Upper lobe of left lung (tissue), 6 donors: ENCODE data around the gene FOXP1. TPM values are rescaled to one million over a fixed set of nuclear protein-coding genes. Genes with fewer than 3 reads are reported as not detected.

Experiments
- ATAC-seq, 2 donors: fragments of 200-7000 bp; cut with Tn5 transposase; one replicate each; pipeline ENCODE4 v1.9.1; 2022; ENCODE audit warnings: mild to moderate bottlenecking in 2 of 2, moderate library complexity in 2 of 2; ENCODE audit not compliant: low FRiP score in 2 of 2
- DNase-seq, 2 donors: peaks; one replicate each; pipeline ENCODE4 v3.0.0-alpha.2; 2019 to 2020
- H3K27ac ChIP-seq, 4 donors: fragments of 200-600 bp; sonication (generic); one replicate each; pipeline ENCODE4 v1.5.1; 2016 to 2019
- H3K27me3 ChIP-seq, 4 donors: fragments of 200-600 bp; sonication (generic); one replicate each; pipeline ENCODE4 v1.5.1; 2017 to 2019
- H3K36me3 ChIP-seq, 4 donors: fragments of 200-600 bp; sonication (generic); one replicate each; pipeline ENCODE4 v1.5.1; 2016 to 2019
- H3K4me1 ChIP-seq, 4 donors: fragments of 200-600 bp; sonication (generic); one replicate each; pipeline ENCODE4 v1.5.1; 2018 to 2019
- H3K4me3 ChIP-seq, 4 donors: fragments of 200-600 bp; sonication (generic); one replicate each; pipeline ENCODE4 v1.5.1; 2017 to 2019; ENCODE audit warnings: mild to moderate bottlenecking in 2 of 4, moderate library complexity in 1 of 4
- H3K9me3 ChIP-seq, 4 donors: fragments of 200-600 bp; sonication (generic); one replicate each; pipeline ENCODE4 v1.5.1; 2018 to 2019
- CTCF ChIP-seq, 6 experiments: fragments of 450-650 bp in 4 of 6; fragments of 200-600 bp in 2 of 6; sonication (generic) in 2 of 6; IDR thresholded peaks; one replicate each; pipeline ENCODE4 v1.5.1; 2016 to 2019; ENCODE audit warnings: antibody characterized with exemption in 6 of 6
- EP300 ChIP-seq, 4 donors: sonication (generic); formaldehyde crosslinking; IDR thresholded peaks; one replicate each; pipeline ENCODE4 v1.5.1; 2017; ENCODE audit warnings: antibody characterized with exemption in 4 of 4, control low read depth in 2 of 4
- POLR2A ChIP-seq, 4 donors: fragments of 450-650 bp; IDR thresholded peaks; one replicate each; pipeline ENCODE4 v1.5.1; 2016 to 2017; ENCODE audit warnings: antibody characterized with exemption in 4 of 4, mild to moderate bottlenecking in 2 of 4
- POLR2AphosphoS5 ChIP-seq, 2 donors: sonication (generic); formaldehyde crosslinking; IDR thresholded peaks; one replicate each; pipeline ENCODE4 v1.5.1; 2017; ENCODE audit warnings: antibody characterized with exemption in 2 of 2
- WGBS, 2 donors: methylation state at CpG; one replicate each; pipeline ENCODE4 v1.1.5; 2017 to 2018; 5-methylcytosine and 5-hydroxymethylcytosine counted together
- total RNA-seq, 6 donors: library from RNA; depleted of rRNA in 4 of 6; stranded (reverse); fragments of >200 nt in 4 of 6; gene quantifications; one replicate each; pipeline versions ENCODE4 v1.1.0 to v1.2.1, GENCODE V29; 2016 to 2021
- donor health status: DM: no; HTN: no; CAD: no; lungs with moderate emphysema.
- donor health status: DM: no; HTN: yes; CAD: no; lungs with severe emphysema.

The FOXP1 gene
- total RNA-seq, 6 donors from 2014 or later: 103 to 248 (median 134) TPM

GRCh38 chr3:71315431-71315830 lies 268.1 kb downstream of the FOXP1 start:
- H3K9me3 ChIP-seq: no peaks in the 10 kb centered on the region
- peak overlapping the region in 1 of 4 donors; percentile 3 for H3K4me3 ChIP-seq
- no peaks in the 10 kb centered on the region for H3K36me3 ChIP-seq
- H3K27me3 ChIP-seq: no peaks in the 10 kb centered on the region
- 74 to 85% methylated on average over 2 of the region's 2 CpGs for WGBS, 2 donors
- peaks cover 0 to 42% (median 16%) of the 10 kb centered on the region in 4 donors for H3K4me1 ChIP-seq
- ATAC-seq (peak in 1 of 2 donors; percentile 20), DNase-seq (peak in 1 of 2 donors; percentile 43)
- no peak for TF ChIP-seq CTCF (IDR thresholded peaks at IDR 0.05)
- no peak for TF ChIP-seq POLR2A (IDR thresholded peaks at IDR 0.05)
- no peak for TF ChIP-seq POLR2AphosphoS5 (IDR thresholded peaks at IDR 0.05)
- no peak for TF ChIP-seq EP300 (IDR thresholded peaks at IDR 0.05)
- H3K27ac ChIP-seq: peak overlapping the region in 3 of 4 donors; percentile 21 to 65 (median 58)

GRCh38 chr3:71313844-71314243 lies 269.7 kb downstream of the FOXP1 start:
- 97% methylated on average over 2 of the region's 2 CpGs for WGBS, 2 donors
- Histone ChIP-seq H3K27ac (no peak overlapping the region), H3K4me3 (no peak overlapping the region), H3K9me3 (no peaks in the 10 kb centered on the region), H3K27me3 (no peaks in the 10 kb centered on the region), H3K4me1 (peaks cover 0 to 41% (median 16%) of the 10 kb centered on the region in 4 donors), H3K36me3 (no peaks in the 10 kb centered on the region)
- no peak for ATAC-seq
- no peak for DNase-seq
- TF ChIP-seq POLR2AphosphoS5 (IDR thresholded peaks at IDR 0.05) (no peak), CTCF (IDR thresholded peaks at IDR 0.05) (no peak), POLR2A (IDR thresholded peaks at IDR 0.05) (no peak), EP300 (IDR thresholded peaks at IDR 0.05) (no peak)

- H3K9me3 ChIP-seq: no peaks in the 10 kb centered on the region
- no peak for TF ChIP-seq POLR2A (IDR thresholded peaks at IDR 0.05)
- no peak for TF ChIP-seq POLR2AphosphoS5 (IDR thresholded peaks at IDR 0.05)
- no peak for TF ChIP-seq CTCF (IDR thresholded peaks at IDR 0.05)
- no peak for TF ChIP-seq EP300 (IDR thresholded peaks at IDR 0.05)
- no peak overlapping the region for H3K4me3 ChIP-seq
- no peaks in the 10 kb centered on the region for H3K27me3 ChIP-seq
- WGBS, 2 donors: 69 to 87% methylated on average over 5 of the region's 5 CpGs
- no peak overlapping the region for H3K27ac ChIP-seq
- no peak for ATAC-seq
- no peaks in the 10 kb centered on the region for H3K36me3 ChIP-seq
- peaks cover 0 to 28% (median 11%) of the 10 kb centered on the region in 4 donors for H3K4me1 ChIP-seq
- DNase-seq: no peak
Observed at GRCh38 chr3:71312461-71312860, 271.1 kb downstream of the FOXP1 start.

- H3K9me3 ChIP-seq: no peaks in the 10 kb centered on the region
- H3K27ac ChIP-seq: peak overlapping the region in 3 of 4 donors; percentile 2 to 26 (median 10)
- 84 to 85% methylated on average over 3 of the region's 3 CpGs for WGBS, 2 donors
- no peak for ATAC-seq
- H3K27me3 ChIP-seq: no peaks in the 10 kb centered on the region
- H3K4me3 ChIP-seq: no peak overlapping the region
- no peak for DNase-seq
- no peaks in the 10 kb centered on the region for H3K36me3 ChIP-seq
- TF ChIP-seq EP300 (IDR thresholded peaks at IDR 0.05): no peak
- TF ChIP-seq CTCF (IDR thresholded peaks at IDR 0.05): no peak
- TF ChIP-seq POLR2AphosphoS5 (IDR thresholded peaks at IDR 0.05): no peak
- no peak for TF ChIP-seq POLR2A (IDR thresholded peaks at IDR 0.05)
- H3K4me1 ChIP-seq: peaks cover 0 to 24% (median 6%) of the 10 kb centered on the region in 4 donors
Observed at GRCh38 chr3:71311661-71312046, 271.9 kb downstream of the FOXP1 start.

GRCh38 chr3:71310980-71311660 lies 272.4 kb downstream of the FOXP1 start:
- WGBS, 2 donors: 92 to 95% methylated on average over 9 of the region's 9 CpGs
- Histone ChIP-seq H3K27me3 (no peaks in the 10 kb centered on the region), H3K27ac (peak overlapping the region in 2 of 4 donors; percentile 10 to 26), H3K4me1 (peaks cover 0 to 20% (median 7%) of the 10 kb centered on the region in 4 donors), H3K4me3 (no peak overlapping the region), H3K9me3 (no peaks in the 10 kb centered on the region), H3K36me3 (no peaks in the 10 kb centered on the region)
- ATAC-seq: peak in 1 of 2 donors; percentile 72
- TF ChIP-seq POLR2A (IDR thresholded peaks at IDR 0.05) (no peak), POLR2AphosphoS5 (IDR thresholded peaks at IDR 0.05) (no peak), EP300 (IDR thresholded peaks at IDR 0.05) (no peak), CTCF (IDR thresholded peaks at IDR 0.05) (no peak)
- no peak for DNase-seq
